ENCODE data around the gene ARHGAP22. TPM values are rescaled to one million over a fixed set of nuclear protein-coding genes. Genes with fewer than 3 reads are reported as not detected.

The ARHGAP22 gene
- total and polyA plus RNA-seq, 2 of the 4 experiments (the other 2 are of a cell fraction), result 28.3 to 30.2 TPM

DNA sequence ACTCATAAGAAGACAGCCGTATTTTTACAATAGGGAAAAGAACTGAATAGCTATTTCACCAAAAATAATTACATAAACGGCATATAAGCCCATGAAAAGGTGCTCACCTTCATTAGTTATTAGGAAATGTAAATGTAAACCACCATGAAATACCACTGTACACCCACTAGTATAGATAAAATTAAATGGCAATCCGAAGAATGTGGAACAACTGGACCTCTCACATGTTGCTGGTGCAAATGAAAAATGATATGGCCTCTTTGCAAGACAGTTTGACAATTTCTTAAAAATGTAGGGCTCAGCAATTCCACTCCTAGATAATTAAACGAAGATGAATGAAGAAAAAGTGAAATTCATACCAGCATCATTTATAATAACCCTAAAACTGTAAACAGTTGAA, 206.6 kb downstream of the ARHGAP22 start:
- CTCF ChIA-PET, result interaction anchor here (1.3 kb wide), 1 partner anchor 13 kb away, joined by 3 read pairs; no protein-coding TSS in a partner anchor
- in situ Hi-C loops (cut with MboI; ENCODE audit: low sequenced_read_pairs), result no loop called here
- H3K4me2 ChIP-seq (ENCODE audit: low read depth, low read length), result no peak overlapping the region

More for the DNA sequence above, 206.6 kb downstream of the ARHGAP22 start:
- intact Hi-C loops (cut with micrococcal nuclease) (no loop called here), dilution Hi-C loops (cut with HindIII; ENCODE audit: low sequenced_read_pairs, unreplicated experiment) (no loop called here)
- Histone ChIP-seq H3K18ac (ENCODE audit: low read depth, low read length) (no peak overlapping the region), H2AFZ (replicated peaks; ENCODE audit: low read length, poor library complexity) (no peak overlapping the region), H3K9me3 (ENCODE audit: control insufficient read depth, insufficient read depth, low read length) (no peaks in the 10 kb centered on the region), H3K4me3 (ENCODE audit: insufficient read depth, low read depth, low read length) (no peak overlapping the region), H2BK20ac (ENCODE audit: low read depth, low read length) (no peak overlapping the region), H4K20me1 (ENCODE audit: insufficient read depth, low read length) (peaks cover 22% of the 10 kb centered on the region; the same call in 1 of the 2 replicates), H3K27me3 (ENCODE audit: control insufficient read depth, insufficient read depth, low read length) (no peaks in the 10 kb centered on the region), H3K79me1 (ENCODE audit: low read depth in 1 of 2, low read length in 2 of 2) (peaks cover 11 to 36% of the 10 kb centered on the region in 2 experiments; a peak in 3 of 4 replicates), H4K5ac (ENCODE audit: low read depth, low read length) (no peak overlapping the region), H2BK5ac (ENCODE audit: low read depth, low read length, poor library complexity, severe bottlenecking) (no peak overlapping the region), H2AK5ac (ENCODE audit: low read depth, low read length) (no peak overlapping the region), H2BK120ac (ENCODE audit: low read depth, low read length) (no peak overlapping the region), H2BK15ac (ENCODE audit: low read depth, low read length) (no peak overlapping the region), H3K56ac (ENCODE audit: extremely low read depth, insufficient read depth, low read length) (no peak overlapping the region), H3K23ac (ENCODE audit: low read depth, low read length) (no peak overlapping the region), H3K4ac (ENCODE audit: low read depth, low read length) (no peak overlapping the region), H4K91ac (ENCODE audit: insufficient read depth, low read depth, low read length) (no peak overlapping the region), H3K9me1 (ENCODE audit: insufficient read depth, low read length) (peaks cover 16% of the 10 kb centered on the region), H3K14ac (replicated peaks; ENCODE audit: low read depth, low read length) (no peak overlapping the region), H3K9ac (ENCODE audit: low read depth, low read length) (no peak overlapping the region), H3K36me3 (ENCODE audit: control insufficient read depth, insufficient read depth, low read length) (no peaks in the 10 kb centered on the region), H3K4me1 (ENCODE audit: control insufficient read depth, insufficient read depth, low read length) (peaks cover 12% of the 10 kb centered on the region), H2AK9ac (replicated peaks; ENCODE audit: low read depth, low read length, poor library complexity) (no peak overlapping the region), H4K8ac (ENCODE audit: low read depth in 2 of 2, low read length in 2 of 2) (no peak overlapping the region), H3K27ac (ENCODE audit: insufficient read depth, low read length) (no peak overlapping the region)
- POLR2A ChIA-PET (ENCODE audit: unreplicated experiment), result no interaction called here
- WGBS, 2 experiments (ENCODE audit: extremely low coverage in 2 of 2, insufficient read length in 1 of 2), result no CpG with 5 or more reads among the region's 4 CpGs
- no TSS peak for BruUV-seq (replicated peaks)
- ATAC-seq (ENCODE audit: low read depth), result no peak
- no peak for TF ChIP-seq MAZ (IDR thresholded peaks at IDR 0.05; ENCODE audit: borderline replicate concordance, low read depth, low read length)
- DNase-seq, result no peak

Small RNA genes lying within 50 kb of the gene (microRNA-seq; reads per million reads assigned to microRNA genes)
- not detected for gene AC016397.1 (ENCODE audit: insufficient read depth, insufficient read length)

Small RNA genes lying within 50 kb of the gene (small RNA-seq; reads per million reads assigned to genes)
- 0 to 0.11 (median 0) reads per million in 5 experiments for gene AC016397.1

Other genes starting within 250 kb of the ARHGAP22 start
- gene WDFY4, start 79.8 kb upstream of the ARHGAP22 start, total RNA-seq (2012; rRNA removed), result not detected in 2 replicates
- gene WDFY4, start 79.8 kb upstream of the ARHGAP22 start, polyA plus RNA-seq (2012; rRNA removed), result not detected in 2 replicates

Measured in IMR-90 (cell line).